HEK293 (cell line): ENCODE results near the gene COMP.

Experiments used
- CTCF ChIA-PET: fragments of 350-600 bp; formaldehyde crosslinking; extraction: SDS; loops from one replicate; lab custom pipeline; 2021; ENCODE audit warnings: antibody characterized with exemption; lab: Yijun Ruan, JAX
- POLR2A ChIA-PET: fragments of 300-600 bp; formaldehyde crosslinking; extraction: SDS; loops from one replicate; lab custom pipeline; 2020; ENCODE audit warnings: antibody characterized with exemption, inconsistent platforms; lab: Yijun Ruan, JAX
- H3K27ac ChIP-seq: fragments of 200-500 bp; sonication (Bioruptor generic); 2 replicates; pipeline ENCODE4 v1.5.1; 2014; ENCODE audit warnings: low read depth, low read length, control low read depth, inconsistent platforms; ENCODE audit errors: extremely low read depth
- H3K36me3 ChIP-seq, 2 experiments: fragments of 200-500 bp in 1 of 2; sonication (Bioruptor generic) in 1 of 2; 1 replicate in 1 of 2; 2 replicates in 1 of 2; pipeline ENCODE4 v1.5.1; 2014 to 2017; ENCODE audit warnings: inconsistent platforms in 2 of 2, low read length in 2 of 2; ENCODE audit not compliant: control insufficient read depth in 2 of 2, insufficient read depth in 1 of 2
- H3K4me1 ChIP-seq: fragments of 200-500 bp; sonication (Bioruptor generic); 2 replicates; pipeline ENCODE4 v1.5.1; 2014; ENCODE audit warnings: mild to moderate bottlenecking, low read length, inconsistent platforms; ENCODE audit not compliant: control insufficient read depth, insufficient read depth
- H3K4me3 ChIP-seq: 2 replicates; pipeline ENCODE4 v1.5.1; 2011; ENCODE audit warnings: low read depth, mild to moderate bottlenecking, control low read depth, low read length, moderate library complexity
- H3K9me3 ChIP-seq: fragments of 200-500 bp; sonication (Bioruptor generic); 2 replicates; pipeline ENCODE4 v1.5.1; 2014; ENCODE audit warnings: low read depth, low read length, inconsistent platforms; ENCODE audit not compliant: control insufficient read depth, insufficient read depth
- IKZF3 ChIP-seq: fragments of 450-650 bp; IDR thresholded peaks from 2 replicates; pipeline ENCODE4 v1.5.0; 2018; ENCODE audit warnings: missing biosample characterization, mild to moderate bottlenecking, missing genetic modification characterization, moderate library complexity
- PRDM10 ChIP-seq: fragments of 450-650 bp; formaldehyde crosslinking; IDR thresholded peaks from 2 replicates; pipeline ENCODE4 v1.5.1; 2016; ENCODE audit warnings: missing biosample characterization, missing genetic modification characterization
- SCRT1 ChIP-seq: fragments of 450-650 bp; formaldehyde crosslinking; IDR thresholded peaks from 2 replicates; pipeline ENCODE4 v1.5.1; 2016; ENCODE audit warnings: missing biosample characterization, missing genetic modification characterization, borderline replicate concordance
- SP3 ChIP-seq: fragments of 450-650 bp; formaldehyde crosslinking; IDR thresholded peaks from 2 replicates; pipeline ENCODE4 v1.5.1; 2016; ENCODE audit warnings: missing biosample characterization, missing genetic modification characterization
- TCF7L2 ChIP-seq: IDR thresholded peaks from 2 replicates; pipeline ENCODE4 v1.6.1; 2011; ENCODE audit warnings: low read depth, mild to moderate bottlenecking, inconsistent platforms, low read length, moderate library complexity, borderline replicate concordance
- ZBTB10 ChIP-seq: fragments of 450-650 bp; formaldehyde crosslinking; IDR thresholded peaks from 2 replicates; pipeline ENCODE4 v1.5.1; 2016; ENCODE audit warnings: missing biosample characterization, missing genetic modification characterization
- ZBTB17 ChIP-seq: fragments of 450-650 bp; formaldehyde crosslinking; IDR thresholded peaks from 2 replicates; pipeline ENCODE4 v1.5.1; 2016; ENCODE audit warnings: missing biosample characterization, missing genetic modification characterization
- ZBTB20 ChIP-seq: fragments of 450-650 bp; formaldehyde crosslinking; IDR thresholded peaks from 2 replicates; pipeline ENCODE4 v1.5.1; 2016; ENCODE audit warnings: missing biosample characterization, missing genetic modification characterization
- ZNF10 ChIP-seq: fragments of 450-650 bp; formaldehyde crosslinking; IDR thresholded peaks from 2 replicates; pipeline ENCODE4 v1.5.1; 2017; ENCODE audit warnings: missing biosample characterization, missing genetic modification characterization
- ZNF114 ChIP-seq: fragments of 450-650 bp; formaldehyde crosslinking; IDR thresholded peaks from 2 replicates; pipeline ENCODE4 v1.5.0; 2017; ENCODE audit warnings: missing biosample characterization, missing genetic modification characterization
- ZNF121 ChIP-seq: fragments of 450-650 bp; formaldehyde crosslinking; IDR thresholded peaks from 2 replicates; pipeline ENCODE4 v1.5.1; 2016; ENCODE audit warnings: missing biosample characterization, missing genetic modification characterization
- ZNF155 ChIP-seq: fragments of 450-650 bp; formaldehyde crosslinking; IDR thresholded peaks from 2 replicates; pipeline ENCODE4 v1.5.1; 2016; ENCODE audit warnings: missing biosample characterization, missing genetic modification characterization
- ZNF18 ChIP-seq: fragments of 450-650 bp; formaldehyde crosslinking; IDR thresholded peaks from 2 replicates; pipeline ENCODE4 v1.5.1; 2016; ENCODE audit warnings: missing biosample characterization, missing genetic modification characterization
- ZNF335 ChIP-seq: fragments of 450-650 bp; formaldehyde crosslinking; conservative IDR thresholded peaks from 2 replicates; pipeline ENCODE4 v1.5.1; 2016; ENCODE audit warnings: missing biosample characterization, missing genetic modification characterization
- ZNF350 ChIP-seq: fragments of 450-650 bp; formaldehyde crosslinking; IDR thresholded peaks from 2 replicates; pipeline ENCODE4 v1.5.0; 2017; ENCODE audit warnings: missing biosample characterization, mild to moderate bottlenecking, missing genetic modification characterization
- ZNF366 ChIP-seq: fragments of 450-650 bp; formaldehyde crosslinking; conservative IDR thresholded peaks from 2 replicates; pipeline ENCODE4 v1.5.1; 2016; ENCODE audit warnings: missing biosample characterization, missing genetic modification characterization
- ZNF433 ChIP-seq: fragments of 450-650 bp; formaldehyde crosslinking; IDR thresholded peaks from 2 replicates; pipeline ENCODE4 v1.5.1; 2016; ENCODE audit warnings: missing biosample characterization, missing genetic modification characterization, low read depth
- ZNF658 ChIP-seq: fragments of 450-650 bp; formaldehyde crosslinking; IDR thresholded peaks from 2 replicates; pipeline ENCODE4; 2016; ENCODE audit warnings: missing biosample characterization, missing genetic modification characterization
- ZNF791 ChIP-seq: fragments of 450-650 bp; formaldehyde crosslinking; IDR thresholded peaks from 2 replicates; pipeline ENCODE4 v1.5.1; 2016; ENCODE audit warnings: missing biosample characterization, missing genetic modification characterization
- ZSCAN5A ChIP-seq: fragments of 450-650 bp; formaldehyde crosslinking; IDR thresholded peaks from 2 replicates; pipeline ENCODE4 v1.5.1; 2016; ENCODE audit warnings: missing biosample characterization, missing genetic modification characterization
- ZXDB ChIP-seq: fragments of 450-650 bp; formaldehyde crosslinking; IDR thresholded peaks from 2 replicates; pipeline ENCODE4 v1.5.1; 2016; ENCODE audit warnings: missing biosample characterization, missing genetic modification characterization

COMP gene

GRCh38 chr19:18832306-18833140 lies 41.4 kb upstream of the COMP start (continued):
- TF ChIP-seq PRDM10 (tag by site-specific recombination) (0 out of 2 replicates have a peak, but pooled peaks have one; percentile 12), ZBTB10 (tag by site-specific recombination) (no peak), ZBTB20 (tag by site-specific recombination) (0 out of 2 replicates have a peak, but pooled peaks have one; percentile 18)

- Histone ChIP-seq H3K4me3 (peak within 1 kb of the TSS; percentile 87), H3K27ac (peak within 1 kb of the TSS; percentile 93), H3K36me3 (peaks cover 3 to 35% of the 10 kb centered on the region in 2 experiments; a peak in 2 of 3 replicates), H3K9me3 (no peaks in the 10 kb centered on the region), H3K4me1 (no peaks in the 10 kb centered on the region)
- POLR2A ChIA-PET = interaction anchor here (0.5 to 3.5 kb wide), 10 partner anchors 8 to 413 kb away, joined by 3 to 23 read pairs (median 4); partner anchors contain the start of genes CRLF1, ELL, REX1BD and SSBP4
- CTCF ChIA-PET = interaction anchor here (0.6 to 7.7 kb wide), 6 partner anchors 10 to 241 kb away, joined by 3 to 69 read pairs (median 3); no protein-coding TSS in a partner anchor
- TF ChIP-seq ZNF114 (tag by site-specific recombination) (no peak), ZNF10 (tag by site-specific recombination) (no peak), ZNF350 (tag by site-specific recombination) (no peak; the same call in 1 of the 2 replicates), IKZF3 (tag by site-specific recombination) (no peak), ZNF121 (tag by site-specific recombination) (no peak), ZNF658 (tag by site-specific recombination) (no peak), ZBTB17 (no peak), SP3 (tag by site-specific recombination) (peak; percentile 28; the same call in 1 of the 2 replicates), ZNF366 (no peak), ZNF18 (tag by site-specific recombination) (no peak), ZXDB (tag by site-specific recombination) (0 out of 2 replicates have a peak, but pooled peaks have one; percentile 32), ZSCAN5A (tag by site-specific recombination) (no peak), ZNF433 (tag by site-specific recombination) (no peak), ZBTB10 (tag by site-specific recombination) (no peak), ZNF155 (tag by site-specific recombination) (no peak), SCRT1 (tag by site-specific recombination) (no peak), ZNF335 (tag by site-specific recombination) (peak; percentile 39; the same call in 1 of the 2 replicates), ZNF791 (tag by site-specific recombination) (no peak), TCF7L2 (no peak)
Measured at GRCh38 chr19:18831524-18832305, 40.6 kb upstream of the COMP start, which contains the start of gene UPF1. Gene UPF1 (plus strand): TSS chr19:18831959. CDS start chr19:18832210, 251 bp downstream.
